Astrocyte (in vitro differentiated cells and primary cell): ENCODE measurements around the gene ERAP2.

ENCODE experiments used
- EZH2 ChIP-seq: IDR thresholded peaks from 2 replicates; pipeline ENCODE4 v1.6.1; 2012; ENCODE audit warnings: mild to moderate bottlenecking, low read length, inconsistent platforms; ENCODE audit not compliant: insufficient read depth
- TF ChIP-seq, protein P1 (sequence below): IDR thresholded peaks from 2 replicates; pipeline ENCODE4 v1.5.1; 2011; ENCODE audit warnings: low read depth, mild to moderate bottlenecking, inconsistent platforms, low read length, moderate library complexity; ENCODE audit not compliant: insufficient read depth

GRCh38 chr5:96864922-96865530 is 11.3 kb upstream of the ERAP2 start:
- TF ChIP-seq, protein P1, sequence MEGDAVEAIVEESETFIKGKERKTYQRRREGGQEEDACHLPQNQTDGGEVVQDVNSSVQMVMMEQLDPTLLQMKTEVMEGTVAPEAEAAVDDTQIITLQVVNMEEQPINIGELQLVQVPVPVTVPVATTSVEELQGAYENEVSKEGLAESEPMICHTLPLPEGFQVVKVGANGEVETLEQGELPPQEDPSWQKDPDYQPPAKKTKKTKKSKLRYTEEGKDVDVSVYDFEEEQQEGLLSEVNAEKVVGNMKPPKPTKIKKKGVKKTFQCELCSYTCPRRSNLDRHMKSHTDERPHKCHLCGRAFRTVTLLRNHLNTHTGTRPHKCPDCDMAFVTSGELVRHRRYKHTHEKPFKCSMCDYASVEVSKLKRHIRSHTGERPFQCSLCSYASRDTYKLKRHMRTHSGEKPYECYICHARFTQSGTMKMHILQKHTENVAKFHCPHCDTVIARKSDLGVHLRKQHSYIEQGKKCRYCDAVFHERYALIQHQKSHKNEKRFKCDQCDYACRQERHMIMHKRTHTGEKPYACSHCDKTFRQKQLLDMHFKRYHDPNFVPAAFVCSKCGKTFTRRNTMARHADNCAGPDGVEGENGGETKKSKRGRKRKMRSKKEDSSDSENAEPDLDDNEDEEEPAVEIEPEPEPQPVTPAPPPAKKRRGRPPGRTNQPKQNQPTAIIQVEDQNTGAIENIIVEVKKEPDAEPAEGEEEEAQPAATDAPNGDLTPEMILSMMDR = no peak
- TF ChIP-seq EZH2 = no peak
